Left ventricle myocardium inferior (tissue), 1 donor: Measurements from ENCODE around the gene SEMA4B. TPM values are rescaled to one million over a fixed set of nuclear protein-coding genes. Genes with fewer than 3 reads are reported as not detected.

Experiments used
- DNase-seq: peaks from one replicate; pipeline ENCODE4 v3.0.0-alpha.2; 2020
- H3K27ac ChIP-seq: fragments of 200-600 bp; replicated peaks from 2 replicates; pipeline ENCODE4 v1.8.0; 2021
- H3K27me3 ChIP-seq: fragments of 200-600 bp; 2 replicates; pipeline ENCODE4 v1.8.0; 2021; ENCODE audit warnings: low read depth
- H3K36me3 ChIP-seq: fragments of 200-600 bp; 2 replicates; pipeline ENCODE4 v1.8.0; 2021
- H3K4me1 ChIP-seq: fragments of 200-600 bp; 2 replicates; pipeline ENCODE4 v1.8.0; 2021
- H3K4me3 ChIP-seq: fragments of 200-600 bp; 2 replicates; pipeline ENCODE4 v1.8.0; 2021; ENCODE audit warnings: mild to moderate bottlenecking, moderate library complexity
- H3K9me3 ChIP-seq: fragments of 200-600 bp; replicated peaks from 2 replicates; pipeline ENCODE4 v1.8.0; 2021
- CTCF ChIP-seq: fragments of 200-600 bp; IDR thresholded peaks from 2 replicates; pipeline ENCODE4 v1.8.0; 2021; ENCODE audit warnings: antibody characterized with exemption, mild to moderate bottlenecking, borderline replicate concordance
- intact Hi-C: fragments of 100-400 bp; cut with micrococcal nuclease; formaldehyde crosslinking; loops from one replicate; pipeline ENCODE4 v1.11.0; 2022
- total RNA-seq: library from RNA; stranded (reverse); fragmentation: NEBNext Ultra II Directional; extraction: Animal tissue kit (Norgen Biotek cat#: 25700); gene quantifications from one replicate; pipeline ENCODE4 v1.2.1, GENCODE V29; 2021
- donor health status: DM: no; HTN: yes; CAD: no; lungs with severe emphysema.

Gene SEMA4B
- total RNA-seq, 1 donor from 2014 or later: 22.7 TPM

- TF ChIP-seq CTCF: no peak
- Histone ChIP-seq H3K27ac (peak overlapping the region; percentile 92), H3K4me1 (peaks cover 65% of the 10 kb centered on the region), H3K27me3 (no peaks in the 10 kb centered on the region), H3K9me3 (no peaks in the 10 kb centered on the region), H3K4me3 (peak overlapping the region; percentile 74), H3K36me3 (peaks cover 61% of the 10 kb centered on the region)
- intact Hi-C loops: no loop called here
- DNase-seq: no peak
Observed at GRCh38 chr15:90232196-90232595, 31.1 kb downstream of the SEMA4B start.

- H3K4me3 ChIP-seq: peak overlapping the region; percentile 74
- H3K27ac ChIP-seq: peak overlapping the region; percentile 92
- H3K4me1 ChIP-seq: peaks cover 65% of the 10 kb centered on the region
- no peak for TF ChIP-seq CTCF
- intact Hi-C loops: no loop called here
- peaks cover 62% of the 10 kb centered on the region for H3K36me3 ChIP-seq
- no peaks in the 10 kb centered on the region for H3K9me3 ChIP-seq
- no peaks in the 10 kb centered on the region for H3K27me3 ChIP-seq
- DNase-seq: no peak
Observed at GRCh38 chr15:90232941-90233386, 31.8 kb downstream of the SEMA4B start.

- intact Hi-C loops: no loop called here
- H3K36me3 ChIP-seq: peaks cover 62% of the 10 kb centered on the region
Observed at GRCh38 chr15:90233387-90234095, 32.4 kb downstream of the SEMA4B start, which contains the start of gene CIB1. CIB1 (minus strand) TSS chr15:90233941; CDS start chr15:90233885, 56 bp downstream.

GRCh38 chr15:90234096-90234988 is 33.2 kb downstream of the SEMA4B start, which contains the start of gene GDPGP1:
GDPGP1 (plus strand) TSS chr15:90234209; CDS start chr15:90240909, 6,700 bp downstream.
- Histone ChIP-seq H3K27me3 (no peaks in the 10 kb centered on the region), H3K9me3 (no peaks in the 10 kb centered on the region), H3K36me3 (peaks cover 60% of the 10 kb centered on the region), H3K27ac (peak within 1 kb of the TSS; percentile 92), H3K4me1 (peaks cover 53% of the 10 kb centered on the region), H3K4me3 (peak within 1 kb of the TSS; percentile 74)
- no peak for DNase-seq
- intact Hi-C loops: no loop called here
- no peak for TF ChIP-seq CTCF

More at GRCh38 chr15:90233387-90234095, 32.4 kb downstream of the SEMA4B start, which contains the start of gene CIB1:
- Histone ChIP-seq H3K4me3 (peak within 1 kb of the TSS; percentile 74), H3K4me1 (peaks cover 61% of the 10 kb centered on the region), H3K27me3 (no peaks in the 10 kb centered on the region), H3K27ac (peak within 1 kb of the TSS; percentile 92), H3K9me3 (no peaks in the 10 kb centered on the region)
- peak; percentile 62 for TF ChIP-seq CTCF
- peak; percentile 98 for DNase-seq

- Histone ChIP-seq H3K27ac (no peak overlapping the region), H3K36me3 (peaks cover 49% of the 10 kb centered on the region), H3K27me3 (no peaks in the 10 kb centered on the region), H3K4me3 (no peak overlapping the region), H3K9me3 (no peaks in the 10 kb centered on the region), H3K4me1 (peaks cover 22% of the 10 kb centered on the region)
- DNase-seq: no peak
- TF ChIP-seq CTCF: no peak
- intact Hi-C loops: no loop called here
Observed at GRCh38 chr15:90239371-90239770, 38.2 kb downstream of the SEMA4B start.
